Activated CD8-positive, alpha-beta memory T cell treated with anti-CD3 and anti-CD28 coated beads for 4 hours (primary cell): ENCODE results near the gene MCOLN2.
A peak's percentile ranks its signal among the peaks of the same experiment; 100 is the strongest.
"Not testable (repeated sequence)": the region's sequence is repeated elsewhere in the genome, so short reads cannot be mapped to it uniquely, and the experiment has no call there.

ENCODE experiments used
- DNase-seq, 2 donors: peaks; one replicate each; pipeline ENCODE4 v3.0.0-alpha.2; 2020; ENCODE audit warnings: low read depth in 2 of 2

MCOLN2 gene

DNA sequence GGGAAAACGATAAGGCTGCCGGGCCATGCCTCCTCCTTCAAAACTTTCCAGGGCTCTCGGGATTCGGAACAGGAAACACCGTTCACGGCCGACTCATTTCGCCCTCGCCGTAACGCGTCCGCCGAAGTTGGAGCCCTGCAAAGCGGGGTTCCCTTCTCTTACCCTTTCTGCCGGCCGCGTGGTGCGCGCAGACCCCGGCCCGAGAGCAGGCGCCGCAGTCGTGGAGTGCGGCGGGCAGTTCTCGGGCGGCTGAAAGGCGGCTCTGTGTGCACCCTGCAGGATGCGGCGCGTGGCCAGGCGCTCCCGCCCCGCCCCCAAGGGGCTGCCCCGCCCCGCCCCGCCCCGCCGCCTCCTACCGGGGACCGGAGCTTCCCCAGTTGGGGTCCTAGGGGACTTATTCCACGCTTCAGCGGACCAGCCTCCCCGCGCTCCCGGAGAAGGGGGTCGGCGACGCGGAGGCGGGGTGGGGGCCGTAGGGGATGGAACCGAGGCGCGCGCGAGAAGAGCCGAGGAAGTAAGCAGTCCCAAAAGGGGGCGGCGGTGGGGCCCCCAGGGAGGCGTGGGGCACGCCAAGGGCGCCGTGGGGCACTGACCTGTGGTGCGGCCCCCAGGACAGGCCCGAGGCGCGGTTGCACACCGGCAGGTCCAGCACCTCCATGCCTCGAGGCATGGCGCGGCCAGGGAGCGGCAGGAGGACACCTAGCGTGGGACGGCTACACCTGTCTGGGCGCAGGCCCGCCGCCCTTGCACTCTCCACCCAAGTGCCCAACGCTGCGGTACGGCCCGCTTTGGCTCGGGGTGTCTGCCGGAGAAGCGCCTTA lies at the start of gene MCOLN2:
Gene MCOLN2 (minus strand): TSS at position 268 of the 821 bp plus-strand sequence. CDS start 241 bp downstream, at position 27.
- DNase-seq: no peak

- no peak for DNase-seq
Measured at GRCh38 chr1:85042413-85042812, 45.5 kb upstream of the MCOLN2 start.

DNA sequence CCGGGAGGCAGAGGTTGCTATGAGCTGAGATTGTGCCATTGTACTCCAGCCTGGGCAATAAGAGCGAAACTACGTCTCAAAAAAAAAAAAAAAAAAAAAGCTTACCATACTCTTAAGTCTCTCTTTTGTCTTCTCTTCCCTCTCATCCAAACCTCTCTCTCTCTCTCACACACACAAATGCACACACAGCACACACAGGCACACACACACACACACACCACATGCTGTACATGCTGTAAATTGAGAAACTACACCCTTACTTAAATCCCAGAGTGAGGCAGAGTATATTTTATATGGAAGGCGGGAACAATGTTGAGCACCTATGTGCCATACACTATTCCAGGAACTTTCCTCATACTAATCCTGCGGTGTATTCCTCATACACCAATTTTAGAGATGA lies 44.9 kb upstream of the MCOLN2 start:
- DNase-seq: no peak

GRCh38 chr1:85033221-85033620 lies 36.3 kb upstream of the MCOLN2 start:
- DNase-seq: no peak

DNA sequence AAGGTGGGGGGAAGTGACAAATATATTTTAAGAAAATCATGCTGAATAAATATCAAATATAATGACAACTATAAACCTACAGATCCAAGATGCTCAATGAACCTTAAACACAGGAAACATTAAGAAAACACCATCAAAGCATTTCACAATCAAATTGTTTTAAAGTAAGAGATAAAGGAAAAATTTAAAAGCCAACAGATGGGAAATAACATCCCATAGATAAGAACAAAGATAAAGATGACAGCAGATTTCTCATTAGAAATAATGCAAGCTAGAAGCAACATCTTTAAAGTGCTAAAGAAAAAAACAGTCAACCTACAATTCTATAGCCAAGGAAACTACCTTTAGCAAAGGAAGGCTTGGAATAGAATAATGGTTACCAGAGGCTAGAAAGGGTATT lies 33.6 kb upstream of the MCOLN2 start:
- DNase-seq: no peak

DNA sequence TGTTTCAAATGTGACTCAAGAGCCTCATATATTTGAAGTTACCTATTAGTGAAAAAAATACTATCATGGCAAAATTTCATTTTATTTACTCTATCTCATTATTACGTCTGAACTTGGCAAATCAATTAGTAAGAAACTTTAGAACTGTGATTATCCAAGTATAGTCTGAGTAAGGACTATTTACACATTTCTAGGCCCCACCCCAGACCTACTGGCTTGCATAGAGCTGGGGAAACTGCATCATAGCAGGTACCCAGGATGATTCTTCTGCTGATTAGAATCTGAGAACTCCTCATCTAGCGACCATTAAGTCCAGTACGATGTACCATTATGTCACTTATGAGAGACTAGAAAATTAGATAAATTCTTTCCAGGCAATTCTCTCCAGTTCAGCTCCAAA lies 31.2 kb upstream of the MCOLN2 start:
- no peak for DNase-seq

DNA sequence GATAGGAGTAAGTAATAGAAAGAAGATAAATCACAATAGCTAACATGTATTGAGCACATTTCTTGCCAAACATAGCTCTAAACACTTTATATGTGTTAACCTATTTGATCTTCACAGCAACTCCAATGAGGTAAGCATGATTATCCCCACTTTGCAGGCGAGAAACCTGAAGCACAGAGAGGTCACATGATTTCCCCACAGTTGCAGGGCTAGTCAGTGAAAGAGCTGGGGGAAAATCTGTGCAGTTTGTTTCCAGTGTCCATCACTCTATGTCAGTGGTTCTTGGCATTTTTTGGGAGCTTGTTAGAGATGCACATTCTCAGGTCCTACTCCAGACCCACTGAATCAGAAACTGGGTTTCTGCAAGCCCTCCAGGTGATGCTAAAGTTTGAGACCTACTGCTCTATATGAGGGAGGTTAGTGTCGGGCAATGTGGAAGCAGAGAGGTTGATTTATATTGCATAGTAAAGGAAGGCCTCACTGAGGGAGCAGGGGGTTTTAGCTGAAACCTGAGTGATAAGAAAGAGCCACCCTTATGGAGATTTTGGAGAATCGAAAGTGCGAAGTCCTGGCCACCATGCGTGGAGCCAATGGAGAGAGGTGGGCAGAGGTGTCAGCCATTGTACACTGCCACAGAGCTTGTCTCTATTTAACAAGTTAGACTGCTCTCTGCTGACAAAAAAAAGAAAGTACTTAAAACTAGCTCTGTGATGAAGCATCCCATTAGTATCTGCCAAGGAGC lies 30.5 kb upstream of the MCOLN2 start:
- no peak for DNase-seq

GRCh38 chr1:85025940-85026339 lies 29.0 kb upstream of the MCOLN2 start:
- DNase-seq: no peak

DNA sequence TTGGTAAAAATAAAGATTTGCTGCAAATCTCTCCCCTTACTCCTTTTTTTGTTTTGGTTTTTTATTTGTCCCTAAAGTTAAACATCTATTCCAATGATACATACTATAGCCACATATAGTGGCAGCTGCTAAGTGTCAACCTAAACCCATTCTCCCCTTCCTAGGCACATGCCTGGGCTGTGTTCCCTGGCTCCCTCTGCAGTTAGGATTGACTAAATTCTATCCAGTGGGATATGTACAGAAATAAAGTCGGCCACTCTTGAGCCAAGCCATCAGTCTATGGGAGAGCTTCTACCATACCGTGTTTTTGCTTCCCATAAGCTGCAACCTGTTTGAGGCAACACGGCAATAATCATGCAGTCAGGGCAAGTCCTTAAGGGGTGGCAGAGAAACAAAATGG lies 27.8 kb upstream of the MCOLN2 start:
- no peak for DNase-seq

GRCh38 chr1:85022700-85023099 lies 25.8 kb upstream of the MCOLN2 start:
- no peak for DNase-seq

DNA sequence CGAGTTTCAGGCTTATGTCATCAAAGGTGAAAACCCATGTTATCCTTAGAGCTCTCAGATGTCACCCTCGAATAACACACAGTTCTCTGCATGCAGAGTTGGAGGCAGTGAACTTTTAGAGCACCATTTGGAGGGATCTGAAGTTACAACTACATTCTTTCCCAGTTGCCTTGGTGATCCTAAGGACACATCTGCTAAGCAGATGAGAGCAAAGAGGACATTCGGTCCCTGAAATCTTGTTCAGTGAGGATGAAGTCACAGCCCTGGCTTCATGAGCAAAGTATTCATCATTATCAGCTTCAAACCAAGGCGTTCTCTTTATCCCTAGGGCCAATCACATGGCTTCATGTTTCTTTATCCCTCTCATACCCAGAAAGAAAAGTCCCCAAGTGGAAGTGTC lies 23.1 kb upstream of the MCOLN2 start:
- DNase-seq: no peak

GRCh38 chr1:85015826-85016225 lies 18.9 kb upstream of the MCOLN2 start:
- DNase-seq: no peak

DNA sequence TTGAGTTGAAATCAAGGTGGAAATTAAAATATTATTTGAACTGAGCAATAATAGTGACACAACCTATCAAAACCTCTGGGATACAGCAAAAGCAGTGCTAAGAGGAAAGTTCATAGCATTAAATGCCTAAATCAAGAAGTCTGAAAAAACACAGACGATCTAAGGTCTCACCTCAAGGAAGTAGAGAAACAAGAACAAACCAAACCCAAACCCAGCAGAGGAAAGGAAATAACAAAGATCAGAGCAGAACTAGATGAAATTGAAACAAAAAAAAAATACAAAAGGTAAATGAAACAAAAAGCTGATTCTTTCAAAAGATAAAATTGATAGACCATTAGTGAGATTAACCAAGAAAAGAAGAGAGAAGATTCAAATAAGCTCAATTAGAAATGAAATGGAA lies 8.7 kb upstream of the MCOLN2 start:
- not testable (repeated sequence) for DNase-seq

GRCh38 chr1:85001742-85002141 lies 4.8 kb upstream of the MCOLN2 start:
- DNase-seq: no peak

DNA sequence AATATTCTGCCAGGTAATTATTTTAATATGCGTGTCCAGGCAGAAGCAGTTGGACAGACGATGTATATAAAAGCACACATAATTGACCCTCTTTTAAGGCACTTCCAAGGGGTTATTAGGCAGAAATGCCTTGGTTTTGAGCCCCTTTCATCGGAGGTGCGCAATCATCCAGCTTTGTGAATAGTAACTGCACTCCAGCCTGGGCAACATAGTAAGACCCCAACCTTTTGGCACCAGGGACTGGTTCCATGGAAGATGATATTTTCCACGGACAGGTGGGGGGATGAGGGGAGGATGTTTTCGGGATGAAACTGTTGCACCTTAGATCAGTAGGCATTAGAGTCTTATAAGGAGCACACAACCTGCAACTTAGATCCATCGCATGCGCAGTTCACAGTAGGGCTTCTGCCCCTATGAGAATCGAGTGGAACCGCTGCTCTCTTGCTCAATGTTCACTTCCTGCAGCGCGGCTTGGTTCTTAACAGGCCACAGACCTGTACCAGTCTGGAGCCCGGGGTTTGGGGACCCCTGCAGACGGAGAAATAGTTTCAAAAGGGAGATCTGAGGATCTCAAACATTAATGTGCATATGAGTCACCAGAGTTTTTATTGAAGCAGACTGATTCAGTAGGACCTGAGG lies 1.8 kb upstream of the MCOLN2 start:
- DNase-seq: peak in 1 of 2 donors; percentile 45

DNA sequence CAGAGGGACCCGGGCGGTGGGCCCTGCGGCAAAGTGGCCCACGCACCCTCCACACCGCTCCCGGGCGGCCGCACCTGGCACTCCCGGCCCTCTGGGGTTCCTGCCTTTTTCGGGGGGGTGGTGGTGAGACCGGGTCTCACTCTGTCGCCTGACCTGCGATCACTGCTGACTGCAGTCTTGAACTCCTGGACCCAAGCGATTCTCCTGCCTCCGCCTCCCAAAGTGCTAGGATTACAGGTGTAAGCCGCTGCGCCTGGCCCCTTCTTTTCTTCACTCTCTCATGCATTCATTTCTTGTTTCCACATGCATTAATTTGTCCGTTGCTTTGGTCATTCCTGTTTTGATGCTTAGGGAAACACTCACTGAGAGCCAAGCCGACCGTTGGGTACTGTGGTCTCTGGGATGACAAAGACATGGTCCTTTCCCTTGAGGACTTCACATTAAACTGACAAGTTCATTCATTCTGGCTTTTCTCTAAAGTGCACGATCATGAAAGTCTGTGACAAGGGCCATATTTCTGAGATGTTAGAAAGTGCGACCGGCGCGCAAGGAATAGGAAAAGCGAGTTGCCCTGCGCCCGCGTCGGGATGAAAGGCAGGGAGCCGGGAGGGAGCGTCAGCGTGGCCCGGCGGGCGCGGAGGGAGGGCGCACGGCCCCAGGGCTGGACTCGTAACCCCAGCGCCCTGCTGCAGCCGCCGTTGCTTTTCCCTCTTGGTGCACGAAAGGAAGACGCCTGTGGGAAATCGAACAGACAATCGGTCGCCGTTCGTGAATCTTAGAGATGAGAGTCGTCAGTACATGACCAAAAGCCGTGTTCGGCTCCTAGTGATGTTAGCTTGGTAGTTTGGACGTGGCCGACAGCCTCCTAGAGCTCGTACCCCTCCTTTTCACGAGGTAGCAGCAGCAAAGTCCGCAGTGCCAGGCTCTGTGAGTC lies 1.0 kb upstream of the MCOLN2 start:
- no peak for DNase-seq

DNA sequence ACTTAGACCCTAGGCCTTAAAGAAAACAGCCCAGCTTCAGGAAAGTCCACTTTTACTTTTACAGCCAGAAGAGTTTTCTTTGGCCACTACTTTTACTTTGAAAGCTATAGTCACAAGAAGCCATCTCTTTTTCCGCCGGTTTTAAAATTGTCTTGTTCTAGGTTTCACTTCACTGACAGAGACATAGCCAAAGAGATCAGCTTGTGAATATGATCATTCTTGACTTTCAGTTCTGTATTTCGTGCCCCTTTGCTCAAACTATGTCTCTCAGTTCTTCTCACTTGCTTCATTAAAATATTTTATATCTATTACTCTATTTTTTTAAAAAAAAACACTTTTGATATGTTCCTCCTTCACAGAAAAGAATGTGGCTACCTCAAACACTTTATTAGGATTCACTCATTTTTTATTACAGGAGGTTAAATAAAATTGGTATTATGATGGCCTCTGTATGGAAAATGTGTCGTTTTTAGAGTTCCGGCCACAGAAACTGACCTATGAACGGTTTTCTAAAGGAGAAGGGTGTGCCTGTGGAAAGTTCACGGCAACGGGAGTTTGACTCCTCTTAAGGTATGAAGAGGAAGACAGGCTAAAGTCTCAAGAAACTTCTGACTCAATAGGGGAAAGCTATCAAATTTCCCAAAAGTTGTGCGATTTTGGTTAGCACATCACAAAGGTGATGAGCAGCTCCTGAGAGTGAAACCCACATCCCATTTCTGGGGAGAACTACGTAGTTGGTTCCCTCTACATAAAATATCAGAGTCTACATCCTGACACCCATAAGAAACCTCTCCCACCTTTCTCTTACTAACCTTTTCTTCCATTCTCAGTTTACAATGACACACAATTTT lies 1.2 kb downstream of the MCOLN2 start:
- no peak for DNase-seq

DNA sequence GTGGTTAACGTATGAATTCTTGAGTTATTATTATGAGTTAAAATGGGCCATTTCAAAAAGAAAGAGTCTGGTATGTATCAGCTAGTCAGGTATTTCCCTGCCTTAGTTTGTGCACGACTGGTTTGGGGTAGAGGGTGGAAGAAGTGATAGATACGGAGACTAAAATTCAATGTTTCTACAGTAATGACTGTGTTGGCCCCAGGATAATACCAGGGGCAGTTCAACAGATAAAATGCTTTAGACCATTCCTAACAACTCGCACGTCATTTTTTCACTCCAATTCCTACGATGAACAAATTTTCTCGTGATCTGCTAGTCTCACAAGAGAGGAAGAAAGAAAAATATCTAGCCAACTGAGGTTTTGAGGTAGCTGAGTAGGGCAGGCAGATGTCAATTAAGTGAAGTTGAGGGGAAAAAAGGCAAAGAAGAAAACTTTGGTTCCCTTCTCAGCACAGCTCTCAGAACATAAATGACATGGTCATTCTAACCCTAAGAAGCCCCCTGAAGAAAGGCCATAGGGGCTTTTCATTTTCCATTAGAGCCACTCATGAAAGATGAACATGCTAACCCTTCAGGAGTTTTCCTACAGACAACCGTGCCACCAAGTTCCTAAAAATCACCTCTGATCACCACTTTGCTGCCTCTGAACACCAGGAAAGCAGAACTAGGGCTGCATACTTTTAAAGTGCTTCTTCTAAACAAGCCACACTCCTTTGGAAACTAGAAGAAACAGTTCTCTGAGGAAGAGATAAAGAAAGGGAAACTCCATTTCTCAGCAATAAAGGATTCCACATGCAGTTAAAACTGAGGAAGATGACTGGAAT lies 5.6 kb downstream of the MCOLN2 start:
- DNase-seq: no peak

DNA sequence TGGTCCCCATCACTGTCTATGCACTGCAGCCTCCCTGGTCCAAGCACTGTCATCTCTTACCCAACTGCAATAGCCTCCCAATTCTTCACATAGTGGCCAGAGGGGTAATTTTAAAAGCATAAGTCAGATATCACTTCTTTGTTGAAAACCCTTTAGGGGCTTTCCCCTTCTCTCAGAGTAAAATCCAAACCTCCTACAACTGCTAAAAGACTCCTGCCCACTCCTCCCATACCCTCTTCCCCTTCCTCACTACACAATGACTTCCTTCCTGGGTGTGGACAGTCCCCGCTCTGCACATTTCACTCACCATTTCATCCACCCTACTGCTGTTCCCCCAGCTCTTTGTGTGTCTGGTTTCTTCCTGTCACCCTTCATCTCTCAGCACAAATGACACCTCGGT lies 8.3 kb downstream of the MCOLN2 start:
- DNase-seq: no peak

DNA sequence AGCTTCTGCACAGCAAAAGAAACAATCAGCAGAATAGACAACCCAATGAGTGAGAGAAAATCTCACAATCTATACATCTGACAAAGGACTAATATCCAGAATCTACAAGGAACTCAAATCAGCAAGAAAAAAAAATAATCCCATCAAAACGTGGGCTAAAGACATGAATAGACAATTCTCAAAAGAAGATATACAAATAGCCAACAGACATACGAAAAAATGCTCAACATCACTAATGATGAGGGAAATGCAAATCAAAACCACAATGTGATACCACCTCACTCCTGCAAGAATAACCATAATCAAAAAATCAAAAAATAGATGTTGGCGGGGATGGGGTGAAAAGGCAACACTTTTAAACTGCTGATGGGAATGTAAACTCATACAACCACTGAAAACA lies 10.4 kb downstream of the MCOLN2 start:
- DNase-seq: not testable (repeated sequence)
